ENCODE results near the gene TCIRG1.

DNA sequence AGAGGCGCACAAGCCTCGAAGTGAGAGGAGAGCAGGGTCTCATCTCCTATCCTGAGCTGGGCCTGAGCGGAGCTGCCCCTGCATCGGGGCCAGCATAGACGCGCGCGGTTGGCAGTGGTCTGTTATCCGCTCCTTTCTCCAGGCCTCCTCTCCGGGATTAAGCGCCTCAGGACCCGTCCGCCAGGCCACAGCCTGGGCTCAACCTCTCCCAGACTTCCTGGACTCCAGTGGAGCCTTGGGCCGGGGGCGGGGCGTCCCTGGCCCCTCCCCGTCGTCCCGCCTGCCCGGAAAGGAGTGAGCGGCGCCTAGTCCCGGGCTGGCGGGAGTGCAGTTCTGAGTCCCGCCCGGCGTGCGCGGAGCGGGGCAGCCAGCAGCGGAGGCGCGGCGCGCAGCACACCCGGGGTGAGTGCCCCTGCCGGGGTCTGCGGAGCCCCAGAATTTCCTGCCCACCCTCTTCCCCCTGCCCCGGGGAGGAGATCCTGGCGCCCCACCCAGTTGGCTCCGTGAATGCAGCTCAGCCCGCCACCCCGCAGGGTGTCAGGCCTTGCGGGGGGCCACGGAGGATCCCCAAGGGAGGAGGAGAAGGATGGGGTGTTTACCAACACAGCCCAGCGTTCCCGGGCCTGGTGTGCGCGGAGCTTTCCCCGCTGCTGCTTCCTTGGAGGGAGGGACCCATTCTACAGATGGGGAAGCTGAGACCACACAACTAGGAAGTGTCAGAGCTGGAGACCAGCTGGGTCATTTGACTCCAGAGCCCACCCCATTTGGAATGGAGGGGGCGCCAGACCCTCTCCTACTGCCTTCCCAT, at the start of gene TCIRG1:
- no peak for TF ChIP-seq EP300 (IDR thresholded peaks at IDR 0.05; ENCODE audit: low read depth)
- TF ChIP-seq, protein P1, sequence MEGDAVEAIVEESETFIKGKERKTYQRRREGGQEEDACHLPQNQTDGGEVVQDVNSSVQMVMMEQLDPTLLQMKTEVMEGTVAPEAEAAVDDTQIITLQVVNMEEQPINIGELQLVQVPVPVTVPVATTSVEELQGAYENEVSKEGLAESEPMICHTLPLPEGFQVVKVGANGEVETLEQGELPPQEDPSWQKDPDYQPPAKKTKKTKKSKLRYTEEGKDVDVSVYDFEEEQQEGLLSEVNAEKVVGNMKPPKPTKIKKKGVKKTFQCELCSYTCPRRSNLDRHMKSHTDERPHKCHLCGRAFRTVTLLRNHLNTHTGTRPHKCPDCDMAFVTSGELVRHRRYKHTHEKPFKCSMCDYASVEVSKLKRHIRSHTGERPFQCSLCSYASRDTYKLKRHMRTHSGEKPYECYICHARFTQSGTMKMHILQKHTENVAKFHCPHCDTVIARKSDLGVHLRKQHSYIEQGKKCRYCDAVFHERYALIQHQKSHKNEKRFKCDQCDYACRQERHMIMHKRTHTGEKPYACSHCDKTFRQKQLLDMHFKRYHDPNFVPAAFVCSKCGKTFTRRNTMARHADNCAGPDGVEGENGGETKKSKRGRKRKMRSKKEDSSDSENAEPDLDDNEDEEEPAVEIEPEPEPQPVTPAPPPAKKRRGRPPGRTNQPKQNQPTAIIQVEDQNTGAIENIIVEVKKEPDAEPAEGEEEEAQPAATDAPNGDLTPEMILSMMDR (IDR thresholded peaks at IDR 0.05): peak in 2 of 5 experiments; percentile 36 to 46
- TF ChIP-seq POLR2A (IDR thresholded peaks at IDR 0.05): peak; percentile 96
- peak; percentile 97 to 98 (median 98) for TF ChIP-seq POLR2AphosphoS5 (IDR thresholded peaks at IDR 0.05)
